Measurements from ENCODE around the gene ZNF148.
"Not testable (repeated sequence)": the region's sequence is repeated elsewhere in the genome, so short reads cannot be mapped to it uniquely, and the experiment has no call there.

ZNF148 gene

DNA sequence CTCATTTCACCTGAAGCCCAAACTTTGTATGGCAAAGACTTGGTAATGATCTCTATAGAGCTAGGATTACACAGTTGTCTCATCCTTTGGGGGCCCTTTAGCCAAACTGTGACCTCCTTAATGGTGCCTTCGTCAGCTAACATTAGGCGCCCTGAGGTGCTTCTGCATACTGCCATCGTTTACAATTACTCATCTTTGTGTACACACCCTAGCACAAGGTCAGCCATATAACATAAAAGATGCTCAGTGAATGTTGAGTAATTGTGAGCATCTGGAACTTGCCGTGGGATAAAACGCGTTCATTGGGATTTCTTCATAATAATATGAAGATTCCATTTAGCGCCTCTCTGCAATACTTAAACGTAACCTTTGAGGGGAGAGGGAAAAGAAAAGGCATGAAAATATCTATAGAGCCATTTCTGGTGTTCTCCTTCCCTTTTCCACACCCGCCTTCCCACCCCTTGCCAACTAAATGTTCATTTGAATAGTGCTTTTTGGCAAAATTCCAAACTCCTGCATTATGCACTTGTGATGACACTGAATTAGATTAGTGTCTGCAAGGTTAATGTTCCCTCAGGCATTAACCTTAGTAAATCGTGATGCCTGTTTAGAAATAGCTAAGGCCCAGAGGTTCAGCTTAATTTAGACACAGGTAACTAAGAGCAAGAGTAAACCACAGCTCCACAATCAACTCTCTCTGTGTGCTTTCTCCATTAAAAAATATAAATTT, 990 bp upstream of the ZNF148 start:
- no peak for DNase-seq

DNA sequence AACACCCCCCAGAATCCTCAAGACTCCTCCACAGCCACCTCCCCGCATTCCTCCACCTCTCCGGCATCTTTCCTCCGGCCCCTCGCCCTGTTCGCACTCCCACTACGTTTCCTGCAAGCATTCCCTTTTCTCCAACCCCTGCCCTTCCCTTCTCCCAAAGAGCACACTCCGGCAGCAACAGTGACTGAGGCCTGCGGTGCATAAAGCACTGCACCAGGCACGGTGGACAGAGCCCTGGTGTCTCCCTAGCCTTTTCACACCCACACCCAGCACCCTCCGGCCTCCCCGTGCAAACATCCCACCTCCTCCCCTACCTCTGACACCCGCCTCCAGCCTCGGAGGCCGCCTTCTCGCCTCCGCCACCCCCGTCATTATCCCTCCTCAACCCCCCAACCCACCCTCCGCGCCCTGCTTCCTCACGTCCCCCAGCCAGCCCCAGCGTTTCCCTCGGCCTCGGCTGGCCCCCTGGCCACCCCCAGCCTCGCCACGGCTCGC, 577 bp downstream of the ZNF148 start:
- DNase-seq, result peak; percentile 69

DNA sequence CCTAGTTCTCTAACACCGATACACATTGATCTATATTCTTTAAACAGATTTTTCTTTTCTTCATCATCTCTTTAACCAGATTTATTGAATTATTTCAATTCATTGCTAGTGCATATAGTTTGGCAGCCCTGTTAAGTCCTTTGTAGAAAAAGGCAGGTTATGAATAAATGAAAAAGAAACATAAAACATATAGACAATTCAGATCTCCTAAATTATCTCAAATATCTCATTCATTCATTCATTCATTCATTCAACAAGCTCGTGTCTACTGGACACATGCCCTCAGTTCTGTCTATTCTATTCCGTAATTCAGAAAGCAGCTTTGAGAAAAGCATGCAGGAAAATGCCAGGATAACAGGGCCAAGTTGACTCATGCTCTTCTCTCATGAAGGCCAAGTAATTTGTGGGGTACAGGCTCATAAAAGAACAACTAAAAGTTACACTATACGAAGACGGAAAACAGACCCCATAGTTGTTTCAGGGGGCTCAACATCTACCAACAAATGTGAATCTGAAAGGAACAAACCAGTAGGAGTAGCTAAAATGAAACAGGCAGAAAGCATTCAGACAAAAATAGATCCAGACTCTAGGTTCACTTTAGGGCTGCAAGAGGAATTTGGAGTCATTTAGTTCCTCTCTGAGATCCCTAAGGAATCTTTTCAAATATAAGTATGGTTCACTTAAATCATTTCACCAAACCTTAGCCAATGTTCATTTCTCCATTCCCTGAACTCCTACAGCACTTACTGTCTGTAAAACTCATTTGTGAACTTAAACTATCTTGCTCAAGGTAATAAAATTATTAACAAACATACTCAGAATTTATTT, 7.5 kb downstream of the ZNF148 start:
- DNase-seq, result no peak

DNA sequence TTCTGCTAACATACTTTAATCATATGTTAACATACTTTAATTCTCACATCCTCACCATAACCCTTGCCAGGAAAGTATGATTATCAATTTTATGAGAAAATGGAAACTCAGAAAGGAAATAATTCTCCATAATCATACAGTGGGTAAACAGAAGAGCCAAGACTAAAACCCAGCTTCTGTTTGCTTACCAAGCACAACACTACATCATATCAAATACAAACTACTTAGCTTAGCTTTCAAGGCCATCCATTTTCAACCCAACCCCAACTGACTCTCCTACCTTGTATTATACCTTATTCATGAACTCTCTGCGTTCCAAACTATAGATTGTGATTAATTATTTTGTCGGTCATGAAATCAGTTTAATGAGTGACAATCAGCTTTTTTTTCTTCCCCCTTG, 9.0 kb downstream of the ZNF148 start:
- no peak for DNase-seq

DNA sequence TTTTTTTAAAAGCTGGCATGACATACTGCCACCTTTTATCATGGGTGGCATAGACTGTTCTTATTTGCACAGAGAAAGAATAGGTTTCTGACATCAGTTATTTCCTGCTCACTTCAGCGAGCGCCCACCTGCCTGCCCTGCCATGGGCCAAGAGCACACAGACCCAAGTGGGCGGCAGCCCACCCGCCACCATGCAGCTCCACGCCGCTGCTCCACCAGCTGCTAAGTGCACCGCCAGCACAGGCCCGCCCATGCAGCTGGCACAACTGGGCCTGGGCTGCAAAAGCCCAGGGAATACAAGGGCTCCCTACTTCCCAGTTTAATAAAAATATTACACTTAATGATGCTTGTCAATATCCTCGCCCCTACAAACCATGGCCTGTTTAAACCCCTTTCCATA, 15.4 kb downstream of the ZNF148 start:
- no peak for DNase-seq

DNA sequence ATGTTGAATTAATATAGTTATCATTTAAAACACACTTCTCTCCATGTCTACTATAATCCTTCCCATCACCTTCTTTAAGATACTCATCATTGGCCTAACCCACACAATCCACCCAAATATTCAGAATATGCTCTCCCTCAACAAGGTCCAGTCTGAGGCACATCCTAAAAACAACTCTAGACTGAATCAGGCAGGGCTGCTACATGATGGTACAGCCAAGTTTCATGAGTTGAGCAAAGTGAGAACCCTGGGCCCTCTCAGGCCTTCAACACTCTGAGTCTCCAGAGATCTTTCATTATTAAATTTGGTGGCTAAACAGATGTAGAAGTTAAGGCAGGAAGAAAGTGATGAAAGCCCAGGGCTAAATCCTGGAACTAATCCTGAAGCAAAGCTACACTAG, 16.2 kb downstream of the ZNF148 start:
- DNase-seq, result no peak

DNA sequence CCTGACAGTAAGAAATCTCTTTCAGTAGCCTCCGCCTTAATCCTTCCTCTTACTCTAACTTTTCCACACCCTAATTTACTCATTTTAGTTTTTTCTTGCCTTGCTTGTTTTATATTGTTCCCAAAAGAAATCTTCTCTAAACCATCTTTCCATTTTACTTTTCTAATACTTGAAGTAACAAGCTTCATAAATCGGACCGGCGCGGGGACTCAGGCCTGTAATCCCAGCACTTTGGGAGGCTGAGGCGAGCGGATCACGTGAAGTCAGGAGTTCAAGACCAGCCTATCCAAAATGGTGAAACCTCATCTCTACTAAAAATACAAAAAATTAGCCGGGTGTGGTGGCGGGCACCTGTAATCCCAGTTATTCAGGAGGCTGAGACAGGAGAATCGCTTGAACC, 17.3 kb downstream of the ZNF148 start:
- no peak for DNase-seq

DNA sequence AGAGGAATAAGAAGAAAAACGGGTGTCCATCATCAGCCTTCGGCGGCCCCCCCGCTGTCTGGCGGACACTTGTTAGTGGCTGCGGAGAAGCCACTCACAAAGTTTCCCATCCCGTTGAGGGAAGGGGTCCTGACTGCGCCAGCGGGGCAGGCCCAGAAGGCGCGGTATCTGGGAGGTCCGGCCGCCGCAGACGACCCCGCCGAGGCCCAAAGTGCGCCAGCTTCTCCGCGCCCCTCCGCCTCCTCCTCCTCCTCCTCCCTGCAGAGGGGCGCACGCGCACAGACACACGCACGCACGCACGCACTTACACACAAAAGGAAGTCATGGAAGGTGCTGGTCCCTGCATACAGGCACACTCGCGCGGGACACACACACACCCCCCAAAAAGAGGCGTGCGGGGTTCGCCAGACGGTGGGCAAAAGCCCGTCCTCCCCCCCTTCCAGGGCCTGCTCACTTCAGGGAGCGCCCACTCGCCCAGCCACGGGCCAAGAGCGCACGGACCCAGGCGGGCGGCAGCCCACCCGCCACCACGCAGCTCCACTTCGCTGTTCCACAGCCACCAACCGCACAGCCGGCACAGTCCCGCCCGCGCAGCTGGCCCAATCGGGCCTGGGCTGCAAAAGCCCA, 18.0 kb downstream of the ZNF148 start:
- DNase-seq, result peak; percentile 76

DNA sequence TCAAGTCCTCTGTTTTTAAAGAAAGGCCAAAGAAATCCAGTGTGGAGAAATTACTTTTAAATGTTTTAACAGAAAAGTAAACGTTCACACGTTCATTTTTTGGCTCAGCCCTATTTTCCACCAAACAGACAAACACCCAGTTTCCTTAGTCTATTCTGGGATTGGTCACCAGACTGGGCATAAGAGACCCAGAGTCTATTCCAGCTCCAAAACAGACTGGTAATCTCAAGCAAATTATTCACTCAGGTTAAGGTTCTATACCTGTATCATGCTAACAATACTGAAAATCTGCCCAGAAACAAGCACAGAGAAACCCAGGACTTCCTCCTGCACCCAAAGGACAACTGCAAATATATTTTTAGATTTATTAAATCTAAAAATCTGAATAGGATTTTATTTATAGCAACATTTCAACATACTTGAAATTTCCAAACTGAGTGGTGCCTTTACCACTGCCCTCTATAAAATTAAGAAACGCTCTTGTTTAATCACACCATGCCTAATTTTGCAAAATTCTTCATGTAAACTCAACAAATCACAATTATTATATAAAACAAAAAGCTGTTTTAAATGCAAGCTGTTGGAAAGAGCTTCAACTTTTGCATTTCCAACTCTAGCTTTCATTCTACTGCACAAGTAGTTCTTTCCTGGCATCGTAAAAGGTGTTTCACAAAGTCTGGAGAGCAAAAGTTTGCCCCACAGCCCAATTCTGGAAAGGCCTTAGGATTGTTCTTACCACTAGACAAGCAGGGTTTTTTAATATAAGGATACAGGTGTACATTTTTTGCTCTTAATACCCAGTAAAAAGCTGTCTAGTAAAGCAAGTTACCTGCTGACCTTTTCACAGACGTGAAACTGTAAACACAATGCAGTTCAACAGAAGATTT, 18.7 kb downstream of the ZNF148 start:
- DNase-seq, result no peak

DNA sequence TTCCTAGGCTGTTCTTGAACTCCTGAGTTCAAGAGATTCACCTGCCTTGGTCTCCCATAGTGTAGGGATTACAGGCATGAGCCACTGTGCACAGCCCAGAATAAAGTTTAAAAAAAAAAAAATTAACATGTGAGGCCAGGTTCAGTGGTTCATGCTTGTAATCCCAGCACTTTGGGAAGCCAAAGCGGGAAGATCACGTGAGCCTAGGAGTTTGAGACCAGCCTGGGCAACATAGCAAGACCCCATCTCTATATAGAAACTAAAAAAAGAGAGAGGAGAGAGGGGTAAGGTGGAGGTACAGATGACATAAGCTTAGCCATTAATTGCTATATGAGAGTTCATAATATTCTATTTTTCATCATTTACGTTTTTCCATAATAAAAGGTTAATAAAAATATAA, 21.5 kb downstream of the ZNF148 start:
- DNase-seq, result no peak

DNA sequence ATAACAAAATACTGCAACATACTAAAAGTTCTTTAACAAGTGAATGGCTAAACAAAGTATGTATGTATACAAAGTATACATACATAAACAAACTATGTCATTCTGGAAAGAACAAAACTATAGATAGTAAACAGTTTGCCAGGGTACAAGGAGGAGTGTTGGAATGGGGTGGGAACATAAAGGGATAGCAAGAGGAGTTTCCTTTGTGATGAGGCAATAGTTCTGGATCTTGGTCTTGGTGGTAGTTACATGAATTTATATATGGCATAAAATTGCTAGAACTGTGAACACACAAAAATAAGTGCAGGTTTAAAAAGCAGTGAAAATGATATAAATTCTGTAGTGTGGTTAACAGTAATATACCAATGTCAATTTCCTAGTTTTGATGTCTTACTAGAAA, 22.0 kb downstream of the ZNF148 start:
- no peak for DNase-seq

DNA sequence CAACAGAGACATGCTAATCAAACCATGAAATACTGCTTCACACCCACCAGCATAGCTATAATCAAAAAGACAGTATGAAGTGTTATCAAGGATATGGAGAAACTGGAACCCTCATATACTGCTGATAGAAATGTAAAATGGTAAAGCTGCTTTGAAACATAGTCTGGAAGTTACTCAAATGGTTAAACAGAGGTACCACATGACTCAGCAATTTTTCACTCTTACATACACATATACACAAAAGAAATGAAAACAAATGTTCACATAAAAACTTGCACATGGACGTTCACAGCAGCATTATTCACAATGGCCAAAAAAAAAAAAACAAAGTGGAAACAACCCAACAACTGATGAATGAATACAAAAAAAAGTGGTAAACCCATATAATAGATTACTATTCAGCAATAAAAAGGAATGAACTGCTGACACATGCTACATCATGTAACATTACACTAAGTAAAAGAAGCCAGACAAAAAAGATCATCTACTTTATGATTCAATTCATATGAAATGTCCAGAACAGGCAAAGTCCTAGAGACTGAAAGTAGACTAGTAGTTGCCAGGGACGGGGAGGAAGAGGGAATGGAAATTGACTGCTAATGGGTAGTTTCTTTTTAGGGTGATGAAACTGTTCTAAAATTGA, 23.2 kb downstream of the ZNF148 start:
- DNase-seq, result no peak

DNA sequence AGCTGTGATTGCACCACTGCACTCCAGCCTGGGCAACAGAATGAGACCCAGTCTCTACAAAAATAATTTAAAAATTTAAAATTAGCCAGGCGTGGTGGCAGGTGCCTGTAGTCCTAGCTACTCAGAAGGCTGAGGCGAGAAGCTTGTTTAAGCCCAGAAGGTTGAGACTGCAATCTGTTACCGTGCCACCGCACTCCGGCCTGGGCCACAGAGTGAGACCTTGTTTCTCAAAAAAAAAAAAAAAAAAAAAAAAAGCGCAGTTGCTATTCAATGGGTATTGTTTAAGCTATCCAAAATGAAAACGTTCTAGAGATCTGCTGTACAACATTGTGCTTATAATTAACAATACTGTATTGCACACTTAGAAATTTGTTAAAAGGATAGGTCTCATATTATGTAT, 24.0 kb downstream of the ZNF148 start:
- no peak for DNase-seq

DNA sequence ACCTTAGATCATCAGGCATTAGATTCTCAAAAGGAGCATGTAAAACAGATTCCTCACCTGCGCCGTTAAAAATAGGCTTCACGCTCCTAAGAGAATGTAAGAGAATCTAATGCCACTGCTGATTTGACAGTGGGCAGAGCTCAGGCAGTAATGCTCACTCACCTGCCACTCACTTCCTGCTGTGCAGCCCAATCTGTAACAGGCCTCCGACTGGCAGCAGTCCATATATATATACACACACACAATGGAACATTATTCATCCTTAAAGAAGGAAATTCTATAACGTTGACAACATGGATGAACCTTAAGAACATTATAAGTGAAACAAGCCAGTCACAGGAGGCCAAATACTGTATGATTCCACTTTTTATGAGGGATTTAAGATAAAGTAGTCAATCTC, 24.5 kb downstream of the ZNF148 start:
- no peak for DNase-seq

DNA sequence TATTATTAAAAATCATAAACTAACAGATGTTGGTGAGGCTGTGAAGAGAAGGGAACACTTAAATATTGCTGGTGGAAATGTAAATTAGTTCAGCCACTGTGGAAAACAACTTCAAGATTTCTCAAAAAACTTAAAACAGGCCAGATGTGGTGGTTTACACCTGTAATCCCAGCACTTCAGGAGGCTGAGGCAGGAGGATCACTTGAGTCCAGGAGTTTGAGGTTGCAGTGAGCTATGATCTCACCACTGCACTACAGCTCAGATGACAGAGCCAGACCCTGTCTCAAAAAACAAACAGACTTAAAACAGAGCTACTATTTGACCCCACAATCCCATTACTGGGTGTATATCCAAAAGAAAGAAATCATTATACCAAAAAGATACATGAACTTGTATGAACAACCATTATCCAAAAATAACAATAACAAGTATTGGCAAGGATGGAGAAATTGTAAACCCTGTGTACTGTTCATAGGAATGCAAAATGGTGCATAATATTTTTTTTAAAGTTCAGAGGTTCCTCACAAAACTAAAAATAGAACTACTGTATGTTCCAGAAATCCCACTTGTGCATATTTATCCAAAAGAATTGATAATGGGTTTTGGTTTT, 25.5 kb downstream of the ZNF148 start:
- no peak for DNase-seq

DNA sequence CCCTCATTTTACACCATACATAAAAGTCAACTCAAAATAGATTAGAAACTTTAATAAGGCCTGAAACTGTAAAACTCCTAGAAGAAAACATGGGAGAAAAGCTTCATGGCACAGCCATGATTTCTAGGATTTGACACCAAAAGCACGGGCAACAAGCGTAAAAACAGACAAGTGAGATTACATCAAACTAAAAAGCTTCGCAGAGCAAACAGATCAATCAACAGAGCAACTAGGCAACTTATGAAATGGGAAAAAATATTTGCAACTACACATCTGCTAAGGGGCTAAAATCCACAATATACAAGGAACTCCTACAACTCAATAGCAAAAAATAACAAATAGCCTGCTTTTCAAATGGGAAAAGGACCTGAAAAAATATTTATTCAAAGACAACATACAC, 26.1 kb downstream of the ZNF148 start:
- DNase-seq, result no peak

DNA sequence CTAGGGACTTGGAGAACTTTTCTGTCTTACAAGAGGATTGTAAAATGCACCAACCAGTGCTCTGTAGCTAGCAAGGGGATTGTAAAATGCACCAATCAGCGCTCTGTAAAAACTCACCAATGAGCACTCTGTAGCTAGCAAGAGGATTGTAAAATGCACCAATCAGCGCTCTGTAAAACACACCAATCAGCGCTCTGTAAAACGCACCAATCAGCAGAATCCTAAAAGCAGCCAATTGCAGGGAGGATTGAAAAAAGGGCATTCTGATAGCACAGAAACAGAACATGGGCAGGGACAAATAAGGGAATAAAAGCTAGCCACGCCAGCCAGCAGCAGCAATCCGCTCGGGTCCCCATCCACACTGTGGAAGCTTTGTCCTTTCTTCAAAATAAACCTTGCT, 31.8 kb downstream of the ZNF148 start:
- not testable (repeated sequence) for DNase-seq

DNA sequence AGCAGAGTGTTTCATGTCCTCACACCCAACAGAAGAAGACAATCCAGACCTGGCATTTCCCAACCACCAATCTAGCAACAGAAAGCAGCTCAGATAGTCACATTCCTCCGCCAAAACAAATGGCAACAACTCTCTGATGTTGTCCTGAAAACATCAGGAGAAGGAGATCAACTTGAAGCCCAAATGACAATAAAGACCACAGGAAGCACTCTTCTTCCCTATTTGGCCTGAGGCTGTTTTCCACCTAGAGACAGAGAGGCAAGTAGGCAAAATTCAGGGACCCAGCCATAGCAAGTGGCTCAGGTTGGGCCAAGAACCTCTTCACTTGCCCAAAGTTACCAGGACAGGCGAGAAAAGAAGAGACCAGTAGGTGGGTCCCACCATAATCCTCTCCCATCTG, 35.0 kb downstream of the ZNF148 start:
- no peak for DNase-seq

DNA sequence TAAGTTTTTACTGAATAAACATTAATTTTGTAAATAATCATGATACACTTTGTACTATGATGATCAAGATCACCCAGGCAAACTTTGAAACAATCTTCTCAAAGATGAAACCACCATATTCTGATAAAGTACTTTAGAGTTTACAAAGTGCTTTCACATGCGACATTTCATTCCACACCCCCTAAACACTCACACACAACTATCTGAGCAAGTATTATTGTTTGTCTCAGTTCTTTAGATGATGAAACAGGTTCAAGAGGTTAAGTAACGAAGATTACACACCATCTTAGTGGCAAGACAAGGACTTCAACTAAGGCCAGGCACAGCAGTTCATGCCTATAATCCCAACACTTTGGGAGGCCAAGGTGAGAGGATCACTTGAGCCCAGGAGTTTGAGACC, 37.6 kb downstream of the ZNF148 start:
- no peak for DNase-seq

DNA sequence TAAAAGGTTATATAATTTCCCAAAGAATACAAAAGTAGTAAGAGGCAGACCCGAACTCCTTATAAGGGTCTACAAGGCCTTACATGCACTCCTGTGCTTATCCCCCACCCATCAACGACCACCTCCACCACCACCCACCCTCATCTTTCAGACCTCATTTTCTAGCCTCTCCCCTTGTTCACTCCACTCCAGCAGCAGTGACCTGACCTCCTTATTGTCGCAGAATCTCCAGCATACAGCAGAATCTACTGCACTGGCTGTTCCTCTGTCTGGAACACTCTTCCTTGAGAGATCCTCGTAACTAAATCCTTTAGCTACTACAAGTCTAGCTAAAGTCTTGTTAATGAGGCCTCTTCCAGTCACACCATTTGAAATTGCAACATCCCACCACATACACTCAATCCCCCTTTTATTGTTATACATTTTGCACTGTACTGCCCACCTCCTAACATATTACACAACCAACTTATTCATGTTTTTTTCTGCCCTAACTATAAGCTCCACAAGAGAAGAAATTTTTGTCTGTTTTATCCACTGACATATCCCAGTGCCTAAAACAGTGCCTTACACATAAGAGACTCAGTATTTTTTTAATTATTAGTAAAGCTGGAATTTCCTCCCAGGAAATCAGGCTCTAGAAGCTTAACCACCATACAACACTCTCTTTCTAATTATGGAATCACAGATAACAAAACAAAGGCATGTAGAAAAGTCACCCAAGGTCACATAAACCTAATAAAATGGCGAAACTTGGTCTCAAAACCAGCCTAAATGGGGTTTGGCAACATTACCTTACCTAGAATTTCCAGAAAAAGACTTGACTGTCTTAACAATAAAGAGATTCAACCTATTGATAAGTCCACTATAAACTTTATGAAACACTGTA, 40.2 kb downstream of the ZNF148 start:
- no peak for DNase-seq

DNA sequence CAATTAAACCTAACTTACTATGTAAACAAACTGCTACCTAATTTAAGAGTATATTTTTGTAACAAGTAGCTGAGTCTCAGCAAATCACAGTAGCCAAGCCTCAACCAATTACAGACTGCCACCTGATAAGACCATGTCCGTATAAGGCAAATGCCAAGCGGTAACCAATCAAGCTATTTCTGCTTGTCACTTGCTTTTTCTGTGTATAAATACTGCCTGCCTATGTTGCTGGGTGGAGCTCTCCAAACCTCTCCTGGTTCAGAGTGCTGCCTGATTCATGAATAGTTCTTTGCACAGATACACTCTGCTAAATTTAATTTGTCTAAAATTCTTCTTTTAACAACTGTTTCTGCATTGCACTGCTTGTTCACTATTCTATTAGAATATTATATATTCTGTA, 42.6 kb downstream of the ZNF148 start:
- no peak for DNase-seq
